ENCODE results near the gene SAMD8. TPM values are rescaled to one million over a fixed set of nuclear protein-coding genes. Genes with fewer than 3 reads are reported as not detected.

The SAMD8 gene
- total RNA-seq = 10 to 100 TPM; 21.4 to 26.7 (median 24.5) TPM
- 8.8 TPM for polyA plus RNA-seq
- long read RNA-seq, donor 1, transcript SAMD8-202 (6 exons, 1,654 nt) = major isoform, 8 of 22 reads
- long read RNA-seq, donor 1, partial matches to known transcripts = 1 of 22 reads
- long read RNA-seq, donor 1, other reads (novel, unspliced or antisense) = 13 of 22 reads
- long read RNA-seq, donor 2, transcript SAMD8-202 (6 exons, 1,654 nt) = major isoform, 6 of 14 reads
- long read RNA-seq, donor 2, partial matches to known transcripts = 4 of 14 reads
- long read RNA-seq, donor 2, other reads (novel, unspliced or antisense) = 4 of 14 reads
- long read RNA-seq, donor 3, transcript SAMD8-202 (6 exons, 1,654 nt) = major isoform, 18 of 41 reads
- long read RNA-seq, donor 3, partial matches to known transcripts = 6 of 41 reads
- long read RNA-seq, donor 3, other reads (novel, unspliced or antisense) = 17 of 41 reads
- long read RNA-seq, donor 4, transcript SAMD8-202 (6 exons, 1,654 nt) = major isoform, 9 of 14 reads
- long read RNA-seq, donor 4, partial matches to known transcripts = 1 of 14 reads
- long read RNA-seq, donor 4, other reads (novel, unspliced or antisense) = 4 of 14 reads

DNA sequence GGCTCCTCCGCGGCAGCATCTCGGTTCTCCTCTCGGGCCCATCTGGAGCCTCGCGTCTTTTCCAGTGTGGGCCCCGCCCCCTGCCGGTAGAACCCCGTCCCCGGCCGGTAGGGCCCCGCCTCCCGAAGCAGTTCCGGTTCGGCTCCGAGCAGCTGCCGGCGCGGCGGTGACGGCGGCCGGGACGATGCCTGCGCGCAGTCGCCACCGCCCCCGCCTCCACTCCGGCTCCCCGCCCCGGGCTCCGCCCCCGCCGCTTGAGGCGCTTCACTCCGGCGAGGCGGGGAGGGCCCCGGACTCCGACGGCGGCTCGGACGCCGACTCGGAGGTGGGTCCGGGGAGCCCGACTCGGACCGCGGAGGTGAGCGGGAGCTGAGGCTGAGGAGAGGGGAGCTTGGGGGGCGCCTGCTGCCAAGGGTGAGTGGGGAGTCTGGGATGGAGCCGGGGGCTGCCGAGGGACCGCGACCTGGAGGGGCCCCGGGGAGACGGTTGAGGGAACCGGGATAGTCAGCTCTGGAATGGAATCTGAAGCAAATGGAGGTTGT is at the start of gene SAMD8:
SAMD8 (plus strand) TSS at position 292 of the 542 bp plus-strand sequence. CDS start 38,873 bp downstream, outside the sequence.
- H3K9me3 ChIP-seq (ENCODE audit: control insufficient read depth, low read length) = no peaks in the 10 kb centered on the region
- no peaks in the 10 kb centered on the region for H3K27me3 ChIP-seq (ENCODE audit: control insufficient read depth, insufficient read depth)
- H3K27ac ChIP-seq (ENCODE audit: low read length) = peak within 1 kb of the TSS; percentile 97
- intact Hi-C loops (cut with DNase I) = loop anchor here in 3 of 4 donors (5.0 to 10.0 kb wide), 4 partner anchors 73 to 126 kb away; partner anchors contain the start of genes VDAC2 (in 2 of the 3) and COMTD1 (in 1 of the 3)
- H3K4me3 ChIP-seq (ENCODE audit: low read length) = peak within 1 kb of the TSS; percentile 86
- peaks cover 3% of the 10 kb centered on the region for H3K4me1 ChIP-seq (ENCODE audit: control insufficient read depth, insufficient read depth, low read length)
- WGBS = under 1% methylated on average over 61 of the region's 61 CpGs
- DNase-seq (peak; percentile 98 to 99 (median 99)), ATAC-seq (peak; percentile 91 to 92)

DNA sequence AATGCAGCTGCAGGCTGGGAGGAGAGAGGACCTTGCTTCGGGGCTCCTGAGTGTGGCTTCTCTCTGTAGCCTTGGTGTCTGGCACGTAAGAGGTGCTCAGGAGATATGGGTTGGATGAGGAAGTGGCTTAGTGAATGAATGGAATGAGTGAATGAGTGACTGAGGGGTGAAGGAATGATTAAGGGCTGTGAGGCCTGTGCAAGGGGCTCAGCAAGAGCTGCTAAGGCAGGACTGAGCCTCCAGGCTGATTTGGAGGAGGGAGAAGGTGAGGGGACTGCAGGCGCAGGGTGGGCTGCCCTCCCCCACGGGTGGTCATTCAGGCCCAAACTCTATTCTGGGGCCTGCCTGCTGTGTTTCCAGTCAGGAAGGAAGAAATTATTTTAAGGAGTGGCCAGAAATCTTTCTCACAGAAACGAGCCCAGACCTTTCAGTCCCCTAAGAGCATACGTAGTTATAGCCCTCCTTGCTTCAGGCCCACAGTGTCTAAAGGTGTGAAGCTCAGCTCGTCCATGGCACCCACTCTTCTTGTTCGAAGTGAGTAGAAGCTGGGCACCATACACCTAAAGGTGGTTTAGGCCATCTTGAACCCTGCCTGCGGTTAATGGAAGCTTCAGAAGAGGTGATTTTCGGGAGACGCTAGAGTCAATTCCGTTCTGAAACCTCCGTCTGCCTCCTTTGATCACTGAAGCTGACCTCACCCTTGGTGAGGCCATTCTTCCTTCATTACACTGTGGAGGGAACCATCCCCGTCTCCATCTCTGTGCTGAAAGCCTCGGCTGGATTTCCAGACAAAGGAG is 49.5 kb upstream of the SAMD8 start:
- intact Hi-C loops (cut with DNase I) = no loop called here
- H3K27me3 ChIP-seq (ENCODE audit: control insufficient read depth, insufficient read depth) = no peaks in the 10 kb centered on the region
- WGBS = 87% methylated on average over 15 of the region's 15 CpGs
- H3K27ac ChIP-seq (ENCODE audit: low read length) = no peak overlapping the region
- ATAC-seq (peak in 1 of 2 donors; percentile 19), DNase-seq (no peak)
- H3K9me3 ChIP-seq (ENCODE audit: control insufficient read depth, low read length) = no peaks in the 10 kb centered on the region
- no peaks in the 10 kb centered on the region for H3K4me1 ChIP-seq (ENCODE audit: control insufficient read depth, insufficient read depth, low read length)
- no peak overlapping the region for H3K4me3 ChIP-seq (ENCODE audit: low read length)

DNA sequence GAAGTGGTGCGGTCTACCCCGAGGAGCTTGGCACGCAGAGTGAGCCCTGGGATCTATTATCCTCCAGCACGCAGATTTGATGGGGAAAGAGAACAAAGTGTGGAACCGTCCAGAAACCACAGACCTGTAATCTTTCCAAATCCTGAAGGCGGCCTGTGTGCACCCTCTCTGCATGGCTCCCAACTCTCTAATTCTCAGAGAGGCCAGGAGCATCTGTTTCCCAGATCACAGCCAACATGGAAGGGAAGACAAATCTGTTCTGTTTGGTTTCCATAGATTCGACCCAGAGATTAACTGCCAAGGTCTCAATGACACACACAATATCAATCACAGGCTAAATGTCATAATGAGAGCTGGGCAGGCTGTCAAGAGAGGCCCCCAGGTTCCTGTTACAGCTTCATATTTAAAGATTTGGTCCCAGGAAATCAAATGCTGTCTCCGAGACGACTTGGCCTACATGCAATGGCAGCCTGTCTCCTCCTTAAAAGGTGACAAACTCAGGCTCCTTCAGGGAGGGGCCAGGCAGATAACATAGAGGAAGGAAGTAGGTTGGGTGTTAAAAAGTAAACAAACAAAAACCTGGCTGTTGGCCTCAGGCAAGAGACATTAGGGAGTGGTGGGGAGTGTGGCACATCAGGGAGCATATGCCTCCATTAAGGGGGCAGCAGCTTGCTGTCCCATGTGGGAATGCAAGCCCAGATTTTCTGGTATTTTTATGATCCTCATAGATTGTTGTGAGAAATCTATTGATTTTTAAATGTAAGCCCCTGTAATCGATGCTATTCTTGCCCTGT is 48.8 kb upstream of the SAMD8 start:
- H3K9me3 ChIP-seq (ENCODE audit: control insufficient read depth, low read length) = no peaks in the 10 kb centered on the region
- H3K4me3 ChIP-seq (ENCODE audit: low read length) = no peak overlapping the region
- WGBS = 68% methylated on average over 10 of the region's 10 CpGs
- H3K27ac ChIP-seq (ENCODE audit: low read length) = no peak overlapping the region
- H3K27me3 ChIP-seq (ENCODE audit: control insufficient read depth, insufficient read depth) = no peaks in the 10 kb centered on the region
- DNase-seq (no peak), ATAC-seq (peak; percentile 46 to 56)
- intact Hi-C loops (cut with DNase I) = no loop called here
- H3K4me1 ChIP-seq (ENCODE audit: control insufficient read depth, insufficient read depth, low read length) = no peaks in the 10 kb centered on the region

DNA sequence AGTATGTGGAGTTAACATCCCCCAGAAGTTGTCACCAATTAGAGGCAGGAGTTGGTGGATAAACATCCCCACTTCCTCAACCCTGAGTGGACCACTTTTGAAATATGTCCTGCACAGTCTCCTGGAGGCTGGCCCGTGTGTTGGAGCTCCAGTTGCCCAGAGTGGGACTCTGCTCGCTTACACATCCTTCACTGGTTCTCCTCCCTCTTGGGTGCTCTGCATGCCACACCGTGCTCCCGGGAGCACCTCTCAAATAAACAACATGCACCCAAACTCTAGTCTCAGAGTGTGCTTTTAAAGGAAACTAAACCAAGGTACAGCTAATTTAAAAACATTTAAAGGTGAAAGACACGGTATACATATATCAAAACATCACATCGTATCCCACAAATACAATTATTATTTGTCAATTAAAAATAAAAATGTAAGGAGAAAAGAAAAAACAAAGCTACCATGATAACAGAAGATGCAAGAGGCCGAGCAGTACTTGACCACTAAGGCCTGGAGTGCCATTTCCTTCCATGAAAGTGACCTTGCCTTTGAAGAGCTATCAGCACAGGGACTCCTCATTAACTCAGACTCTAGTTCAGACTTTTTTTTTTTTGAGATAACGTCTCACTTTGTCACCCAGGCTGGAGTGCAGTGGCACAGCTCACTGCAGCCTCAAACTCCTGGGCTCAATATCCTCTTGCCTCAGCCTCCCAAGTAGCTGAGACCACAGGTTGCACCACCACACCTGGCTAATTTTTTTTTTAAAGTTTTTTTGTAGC is 47.8 kb upstream of the SAMD8 start:
- no peaks in the 10 kb centered on the region for H3K4me1 ChIP-seq (ENCODE audit: control insufficient read depth, insufficient read depth, low read length)
- no peak overlapping the region for H3K4me3 ChIP-seq (ENCODE audit: low read length)
- DNase-seq (no peak), ATAC-seq (no peak)
- H3K27ac ChIP-seq (ENCODE audit: low read length) = no peak overlapping the region
- intact Hi-C loops (cut with DNase I) = no loop called here
- no peaks in the 10 kb centered on the region for H3K9me3 ChIP-seq (ENCODE audit: control insufficient read depth, low read length)
- 93% methylated on average over 8 of the region's 8 CpGs for WGBS
- H3K27me3 ChIP-seq (ENCODE audit: control insufficient read depth, insufficient read depth) = no peaks in the 10 kb centered on the region

DNA sequence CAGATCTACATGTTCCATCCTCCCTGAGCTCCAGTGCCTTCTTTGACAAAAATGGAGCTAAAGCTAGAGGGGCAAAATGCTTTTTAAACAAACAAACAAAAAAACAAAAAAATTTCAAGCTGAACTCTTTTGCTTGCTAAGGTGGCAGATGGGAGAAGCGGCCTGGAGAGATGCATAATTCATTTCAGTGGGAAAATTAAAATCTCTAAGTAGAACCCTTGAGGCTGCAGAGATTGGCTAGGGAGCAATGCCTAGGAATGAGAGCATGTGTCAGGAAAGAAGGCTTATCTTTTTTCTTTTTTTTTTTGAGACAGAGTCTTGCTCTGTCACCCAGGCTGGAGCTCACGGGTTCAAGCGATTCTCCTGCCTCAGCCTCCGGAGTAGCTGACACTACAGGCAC is 46.4 kb upstream of the SAMD8 start:
- WGBS = 68% methylated on average over 4 of the region's 4 CpGs
- intact Hi-C loops (cut with DNase I) = no loop called here
- H3K27ac ChIP-seq (ENCODE audit: low read length) = no peak overlapping the region

DNA sequence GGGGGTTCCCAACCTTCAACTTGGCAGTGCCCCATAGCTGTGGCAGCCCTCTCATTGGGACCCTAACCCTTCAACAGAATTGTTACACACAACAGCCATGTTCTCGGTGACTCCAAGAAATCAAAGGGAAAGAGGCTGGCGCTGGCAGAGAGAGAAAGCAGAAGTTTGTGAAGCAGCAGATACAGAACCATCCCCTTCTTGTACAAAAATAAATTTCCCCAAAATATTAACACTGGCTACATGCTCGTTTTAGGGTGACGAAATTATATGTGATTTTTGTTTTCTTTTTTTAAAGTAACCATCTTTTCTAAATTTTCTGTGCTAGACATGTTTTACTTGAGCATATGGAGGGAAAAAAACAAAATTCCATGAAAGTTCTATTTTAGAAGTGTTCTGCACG is 45.2 kb upstream of the SAMD8 start:
- H3K27ac ChIP-seq (ENCODE audit: low read length) = no peak overlapping the region
- no peak for DNase-seq
- H3K27me3 ChIP-seq (ENCODE audit: control insufficient read depth, insufficient read depth) = no peaks in the 10 kb centered on the region
- H3K4me1 ChIP-seq (ENCODE audit: control insufficient read depth, insufficient read depth, low read length) = peaks cover under 1% of the 10 kb centered on the region
- H3K4me3 ChIP-seq (ENCODE audit: low read length) = no peak overlapping the region
- H3K9me3 ChIP-seq (ENCODE audit: control insufficient read depth, low read length) = no peaks in the 10 kb centered on the region
- ATAC-seq = no peak
- intact Hi-C loops (cut with DNase I) = no loop called here
- 89% methylated on average over 5 of the region's 5 CpGs for WGBS

More for the DNA sequence above, 46.4 kb upstream of the SAMD8 start:
- no peaks in the 10 kb centered on the region for H3K9me3 ChIP-seq (ENCODE audit: control insufficient read depth, low read length)
- H3K4me1 ChIP-seq (ENCODE audit: control insufficient read depth, insufficient read depth, low read length) = no peaks in the 10 kb centered on the region
- no peak overlapping the region for H3K4me3 ChIP-seq (ENCODE audit: low read length)
- H3K27me3 ChIP-seq (ENCODE audit: control insufficient read depth, insufficient read depth) = no peaks in the 10 kb centered on the region
- DNase-seq (no peak), ATAC-seq (no peak)

DNA sequence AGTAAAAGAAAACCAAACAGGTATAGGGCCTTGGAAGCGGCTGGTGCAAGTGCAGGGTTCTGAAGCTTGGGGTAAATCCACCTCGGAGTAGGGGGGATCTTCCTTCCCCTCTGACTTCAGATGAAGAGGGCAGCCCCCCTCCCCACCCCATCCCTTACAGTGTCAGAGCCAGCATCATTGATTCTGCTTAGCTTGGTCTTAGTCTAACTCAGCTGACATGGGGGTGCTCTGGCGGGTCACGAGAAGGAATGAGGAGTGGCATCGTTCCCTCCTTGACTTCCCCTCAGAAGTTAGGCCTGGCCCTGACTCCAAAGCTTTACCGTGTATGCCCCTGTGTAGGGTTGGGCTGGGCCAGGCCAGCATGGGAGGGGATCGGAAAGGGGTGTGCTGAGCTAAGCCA is 44.2 kb upstream of the SAMD8 start:
- Histone ChIP-seq H3K4me1 (ENCODE audit: control insufficient read depth, insufficient read depth, low read length) (peaks cover 2% of the 10 kb centered on the region), H3K27me3 (ENCODE audit: control insufficient read depth, insufficient read depth) (no peaks in the 10 kb centered on the region), H3K27ac (ENCODE audit: low read length) (no peak overlapping the region), H3K9me3 (ENCODE audit: control insufficient read depth, low read length) (no peaks in the 10 kb centered on the region), H3K4me3 (ENCODE audit: low read length) (no peak overlapping the region)
- intact Hi-C loops (cut with DNase I) = no loop called here
- DNase-seq (no peak), ATAC-seq (no peak)
- WGBS = 90% methylated on average over 7 of the region's 7 CpGs

DNA sequence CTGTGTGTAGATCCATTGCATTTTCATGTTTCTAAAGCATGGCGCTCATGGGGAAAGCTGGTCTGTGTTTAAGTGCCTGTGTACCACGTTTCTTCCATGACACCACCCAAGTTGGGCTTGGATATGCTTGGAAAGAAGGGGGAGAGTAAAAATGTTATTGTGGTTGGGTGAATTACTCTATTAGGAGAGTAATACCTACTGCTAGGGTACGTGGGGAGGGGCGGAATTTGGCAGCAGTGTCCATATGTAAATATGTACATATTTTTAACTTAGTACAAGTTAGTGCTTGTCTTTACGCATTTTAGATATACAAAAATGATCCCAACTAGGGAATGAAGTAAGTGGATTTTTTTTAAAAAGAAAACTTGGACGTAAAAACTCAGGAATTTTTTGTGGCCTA is 42.9 kb upstream of the SAMD8 start:
- no peaks in the 10 kb centered on the region for H3K9me3 ChIP-seq (ENCODE audit: control insufficient read depth, low read length)
- DNase-seq (no peak), ATAC-seq (no peak)
- WGBS = 82% methylated on average over 6 of the region's 6 CpGs
- no peak overlapping the region for H3K27ac ChIP-seq (ENCODE audit: low read length)
- H3K4me1 ChIP-seq (ENCODE audit: control insufficient read depth, insufficient read depth, low read length) = peaks cover 2% of the 10 kb centered on the region
- intact Hi-C loops (cut with DNase I) = no loop called here
- H3K27me3 ChIP-seq (ENCODE audit: control insufficient read depth, insufficient read depth) = no peaks in the 10 kb centered on the region
- no peak overlapping the region for H3K4me3 ChIP-seq (ENCODE audit: low read length)

DNA sequence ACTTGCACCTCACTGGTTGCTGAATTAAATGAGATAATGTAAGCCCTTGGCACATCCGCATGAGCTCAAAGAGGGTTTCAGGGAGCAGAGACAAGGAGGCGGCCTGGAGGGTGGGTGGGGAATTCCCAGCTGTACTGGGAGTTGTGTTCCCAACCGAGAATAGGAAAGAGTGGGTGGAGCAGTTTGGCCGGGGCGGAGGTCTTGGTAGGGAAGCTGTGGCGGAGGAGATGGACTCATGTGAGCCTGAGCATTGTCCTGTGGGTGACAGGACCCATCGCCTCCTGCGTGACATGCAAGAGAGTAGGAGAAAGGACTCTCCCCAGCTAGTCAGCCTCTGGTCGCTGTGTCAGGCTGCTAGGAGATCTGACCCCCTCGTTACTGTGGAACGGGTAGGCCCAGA is 41.0 kb upstream of the SAMD8 start:
- H3K27me3 ChIP-seq (ENCODE audit: control insufficient read depth, insufficient read depth) = no peaks in the 10 kb centered on the region
- 65% methylated on average over 11 of the region's 11 CpGs for WGBS

More for the DNA sequence above, 41.0 kb upstream of the SAMD8 start:
- peaks cover 2% of the 10 kb centered on the region for H3K4me1 ChIP-seq (ENCODE audit: control insufficient read depth, insufficient read depth, low read length)
- no peaks in the 10 kb centered on the region for H3K9me3 ChIP-seq (ENCODE audit: control insufficient read depth, low read length)
- no peak overlapping the region for H3K4me3 ChIP-seq (ENCODE audit: low read length)
- ATAC-seq = peak in 1 of 2 donors; percentile 83
- peak in 2 of 3 donors; percentile 42 to 58 for DNase-seq
- H3K27ac ChIP-seq (ENCODE audit: low read length) = peak overlapping the region; percentile 58
- intact Hi-C loops (cut with DNase I) = no loop called here
